SK-N-SH (cell line): ENCODE data around the gene TWF1. TPM values are rescaled to one million over a fixed set of nuclear protein-coding genes. Genes with fewer than 3 reads are reported as not detected.

ENCODE experiments used
- CTCF ChIA-PET: fragments of 300-600, 350-600 bp; formaldehyde crosslinking; extraction: SDS; loops from one replicate; lab custom pipeline; 2021; lab: Yijun Ruan, JAX
- POLR2A ChIA-PET: fragments of 350-600 bp; sonication (Branson Sonifier 250); formaldehyde crosslinking; extraction: SDS; loops from one replicate; lab custom pipeline; 2020; ENCODE audit warnings: antibody characterized with exemption, inconsistent platforms; lab: Yijun Ruan, JAX
- DNase-seq: peaks from one replicate; pipeline ENCODE4 v3.0.0; 2012
- H2AFZ ChIP-seq: fragments of 200-600 bp; sonication (generic); 2 replicates; pipeline ENCODE4 v1.8.1; 2016; ENCODE audit warnings: antibody characterized with exemption, mild to moderate bottlenecking, low read depth
- H3F3A ChIP-seq: fragments of 200-600 bp; sonication (generic); replicated peaks from 2 replicates; pipeline ENCODE3; 2016; ENCODE audit warnings: antibody characterized with exemption, mild to moderate bottlenecking; ENCODE audit not compliant: insufficient read depth
- H3K27ac ChIP-seq, 2 experiments: fragments of 200-500 bp in 1 of 2; fragments of 200-600 bp in 1 of 2; sonication (Bioruptor generic) in 1 of 2; sonication (generic), shearing (Covaris generic) in 1 of 2; 2 replicates each; pipeline versions ENCODE4 v1.5.1 to v1.6.1; 2014 to 2016; ENCODE audit warnings: low read depth in 2 of 2, inconsistent platforms in 1 of 2, low read length in 1 of 2, mild to moderate bottlenecking in 1 of 2, mixed read lengths in 1 of 2
- H3K27me3 ChIP-seq: fragments of 200-600 bp; sonication (generic), shearing (Covaris generic); 2 replicates; pipeline ENCODE4 v1.6.1; 2016; ENCODE audit warnings: mixed run types; ENCODE audit not compliant: insufficient read depth
- H3K36me3 ChIP-seq, 2 experiments: fragments of 200-500 bp in 1 of 2; fragments of 200-600 bp in 1 of 2; sonication (Bioruptor generic) in 1 of 2; sonication (generic) in 1 of 2; replicated peaks in 1 of 2; 2 replicates each; pipeline versions ENCODE3 to v1.5.1; 2014 to 2016; ENCODE audit warnings: low read length in 1 of 2, mild to moderate bottlenecking in 1 of 2; ENCODE audit not compliant: insufficient read depth in 2 of 2, control insufficient read depth in 1 of 2
- H3K4me1 ChIP-seq, 2 experiments: fragments of 200-500 bp in 1 of 2; fragments of 200-600 bp in 1 of 2; sonication (Bioruptor generic) in 1 of 2; sonication (generic), shearing (Covaris generic) in 1 of 2; 2 replicates each; pipeline versions ENCODE4 v1.5.1 to v1.6.1; 2014 to 2016; ENCODE audit warnings: low read depth in 1 of 2, low read length in 1 of 2, mixed run types in 1 of 2; ENCODE audit not compliant: insufficient read depth in 2 of 2, control insufficient read depth in 1 of 2
- H3K4me2 ChIP-seq: fragments of 200-600 bp; sonication (generic), shearing (Covaris generic); 2 replicates; pipeline ENCODE4 v1.6.1; 2017; ENCODE audit warnings: mixed run types
- H3K4me3 ChIP-seq, 2 experiments: fragments of 200-500 bp in 1 of 2; fragments of 200-600 bp in 1 of 2; sonication (Bioruptor generic) in 1 of 2; sonication (generic), shearing (Covaris generic) in 1 of 2; 2 replicates each; pipeline versions ENCODE4 v1.5.1 to v1.8.1; 2014 to 2016; ENCODE audit warnings: low read depth in 2 of 2, inconsistent platforms in 1 of 2, low read length in 1 of 2, mild to moderate bottlenecking in 1 of 2, mixed read lengths in 1 of 2, moderate library complexity in 1 of 2
- H3K79me2 ChIP-seq: fragments of 200-600 bp; sonication (generic); 2 replicates; pipeline ENCODE4 v1.8.1; 2017; ENCODE audit warnings: mild to moderate bottlenecking; ENCODE audit not compliant: insufficient read depth
- H3K9ac ChIP-seq: fragments of 200-600 bp; sonication (generic); 2 replicates; pipeline ENCODE4 v1.6.1; 2017; ENCODE audit warnings: mixed run types
- H3K9me2 ChIP-seq: fragments of 200-600 bp; sonication (generic); 2 replicates; pipeline ENCODE4 v1.6.1; 2017; ENCODE audit warnings: mixed run types
- H3K9me3 ChIP-seq: fragments of 200-600 bp; sonication (generic); 2 replicates; pipeline ENCODE4 v1.6.1; 2017; ENCODE audit warnings: mixed run types, mild to moderate bottlenecking, moderate library complexity
- H4K20me1 ChIP-seq: fragments of 200-600 bp; sonication (generic); 2 replicates; pipeline ENCODE4 v1.6.1; 2017; ENCODE audit warnings: mild to moderate bottlenecking, mixed run types; ENCODE audit not compliant: insufficient read depth
- CHD2 ChIP-seq: fragments of 150-350 bp; IDR thresholded peaks from 2 replicates; pipeline ENCODE4 v1.6.1; 2018; ENCODE audit warnings: low read length; ENCODE audit not compliant: partially characterized antibody
- ELF1 ChIP-seq: IDR thresholded peaks from 2 replicates; pipeline ENCODE4 v1.4.0; 2012
- FOXJ3 ChIP-seq: sonication (generic); formaldehyde crosslinking; IDR thresholded peaks from 2 replicates; pipeline ENCODE4 v1.5.1; 2020; ENCODE audit warnings: mild to moderate bottlenecking, missing genetic modification reagents
- FOXM1 ChIP-seq: IDR thresholded peaks from 2 replicates; pipeline ENCODE4 v1.4.0; 2012; ENCODE audit warnings: low read depth, mild to moderate bottlenecking
- GABPA ChIP-seq: IDR thresholded peaks from 2 replicates; pipeline ENCODE4 v1.4.0; 2012; ENCODE audit warnings: low read depth, mild to moderate bottlenecking
- IRF3 ChIP-seq: fragments of 150-350 bp; IDR thresholded peaks from 2 replicates; pipeline ENCODE4 v1.6.1; 2016; ENCODE audit warnings: mild to moderate bottlenecking, low read depth, low read length
- JUND ChIP-seq: IDR thresholded peaks from 2 replicates; pipeline ENCODE4 v1.4.0; 2012
- RAD21 ChIP-seq: IDR thresholded peaks from 2 replicates; pipeline ENCODE4 v1.6.1; 2012; ENCODE audit warnings: mild to moderate bottlenecking, low read length
- RFX5 ChIP-seq: IDR thresholded peaks from 2 replicates; pipeline ENCODE4 v1.6.1; 2012; ENCODE audit warnings: mild to moderate bottlenecking, improper control_type of control experiment, low read length
- SIN3A ChIP-seq: IDR thresholded peaks from 2 replicates; pipeline ENCODE4 v1.6.1; 2012; ENCODE audit warnings: low read depth, mild to moderate bottlenecking, low read length, moderate library complexity, borderline replicate concordance
- TAF1 ChIP-seq: IDR thresholded peaks from 2 replicates; pipeline ENCODE4 v1.6.1; 2012; ENCODE audit warnings: low read depth, mild to moderate bottlenecking, low read length, moderate library complexity, borderline replicate concordance
- YY1 ChIP-seq: IDR thresholded peaks from 2 replicates; pipeline ENCODE4 v1.4.0; 2012; ENCODE audit warnings: low read depth, mild to moderate bottlenecking
- WGBS: methylation state at CpG from one replicate; pipeline ENCODE4 v1.1.6; 2017; ENCODE audit warnings: low lambda C conversion rate; 5-methylcytosine and 5-hydroxymethylcytosine counted together
- polyA plus RNA-seq, 3 experiments: library from polyadenylated mRNA; depleted of rRNA; stranded (reverse); fragments of >200 nt; gene quantifications; 2 replicates each; pipeline ENCODE4 v1.2.3, GENCODE V29; 2012
- TF ChIP-seq, protein P1 (sequence below): IDR thresholded peaks from 2 replicates; pipeline ENCODE4 v1.4.0; 2012; ENCODE audit warnings: low read depth
- TF ChIP-seq, protein P2 (sequence below): fragments of 200-600 bp; sonication (generic); IDR thresholded peaks from 2 replicates; pipeline ENCODE4 v1.6.1; 2017; ENCODE audit warnings: antibody characterized with exemption, mild to moderate bottlenecking, moderate library complexity

TWF1 gene
- polyA plus RNA-seq, 1 of the 3 experiments (the other 2 are of a cell fraction), result 36.9 TPM

GRCh38 chr12:43836475-43836989, 30.4 kb upstream of the TWF1 start:
- H3K4me1 ChIP-seq, result peaks cover 0 to 9% of the 10 kb centered on the region in 2 experiments; a peak in 2 of 4 replicates
- peak overlapping the region; percentile 98 for H3K4me2 ChIP-seq
- no peaks in the 10 kb centered on the region for H3F3A ChIP-seq
- H3K9ac ChIP-seq, result peak overlapping the region; percentile 78
- H3K9me2 ChIP-seq, result no peaks in the 10 kb centered on the region
- H3K79me2 ChIP-seq, result no peaks in the 10 kb centered on the region
- WGBS, result 3% methylated on average over 8 of the region's 8 CpGs
- DNase-seq, result peak; percentile 19
- no peaks in the 10 kb centered on the region for H3K9me3 ChIP-seq
- H4K20me1 ChIP-seq, result no peaks in the 10 kb centered on the region
- H3K27ac ChIP-seq, result peak overlapping the region; percentile 65 to 84
- TF ChIP-seq YY1 (no peak), CHD2 (no peak), FOXJ3 (no peak), GABPA (no peak), IRF3 (no peak), FOXM1 (no peak)
- TF ChIP-seq, protein P1, sequence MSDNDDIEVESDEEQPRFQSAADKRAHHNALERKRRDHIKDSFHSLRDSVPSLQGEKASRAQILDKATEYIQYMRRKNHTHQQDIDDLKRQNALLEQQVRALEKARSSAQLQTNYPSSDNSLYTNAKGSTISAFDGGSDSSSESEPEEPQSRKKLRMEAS, result no peak
- TF ChIP-seq, all 33 proteins: peak for 0
- ChIA-PET CTCF (interaction anchor here (0.8 to 2.8 kb wide), 3 partner anchors 33 to 77 kb away, joined by 3 to 7 read pairs (median 4); no protein-coding TSS in a partner anchor), POLR2A (interaction anchor here (2.2 kb wide), 1 partner anchor 30 kb away, joined by 16 read pairs; the partner anchor contains the start of gene TWF1)
- peak overlapping the region; percentile 95 for H2AFZ ChIP-seq
- peak overlapping the region; percentile 73 to 80 for H3K4me3 ChIP-seq
- no peaks in the 10 kb centered on the region for H3K27me3 ChIP-seq
- no peaks in the 10 kb centered on the region for H3K36me3 ChIP-seq

GRCh38 chr12:43835656-43836474, 29.7 kb upstream of the TWF1 start, which contains the start of gene TMEM117:
Gene TMEM117 (plus strand): TSS chr12:43836081.
- H3K4me1 ChIP-seq, result peaks cover 0 to 9% of the 10 kb centered on the region in 2 experiments; a peak in 2 of 4 replicates
- H3K9me3 ChIP-seq, result no peaks in the 10 kb centered on the region
- POLR2A ChIA-PET, result interaction anchor here (2.2 kb wide), 1 partner anchor 29 kb away, joined by 16 read pairs; the partner anchor contains the start of gene TWF1
- TF ChIP-seq SIN3A (peak; percentile 37; the same call in 1 of the 2 replicates), JUND (no peak), RAD21 (no peak), ELF1 (peak; percentile 60), RFX5 (no peak), TAF1 (peak; percentile 20; the same call in 1 of the 2 replicates), CHD2 (peak; percentile 60)
- TF ChIP-seq, protein P2, sequence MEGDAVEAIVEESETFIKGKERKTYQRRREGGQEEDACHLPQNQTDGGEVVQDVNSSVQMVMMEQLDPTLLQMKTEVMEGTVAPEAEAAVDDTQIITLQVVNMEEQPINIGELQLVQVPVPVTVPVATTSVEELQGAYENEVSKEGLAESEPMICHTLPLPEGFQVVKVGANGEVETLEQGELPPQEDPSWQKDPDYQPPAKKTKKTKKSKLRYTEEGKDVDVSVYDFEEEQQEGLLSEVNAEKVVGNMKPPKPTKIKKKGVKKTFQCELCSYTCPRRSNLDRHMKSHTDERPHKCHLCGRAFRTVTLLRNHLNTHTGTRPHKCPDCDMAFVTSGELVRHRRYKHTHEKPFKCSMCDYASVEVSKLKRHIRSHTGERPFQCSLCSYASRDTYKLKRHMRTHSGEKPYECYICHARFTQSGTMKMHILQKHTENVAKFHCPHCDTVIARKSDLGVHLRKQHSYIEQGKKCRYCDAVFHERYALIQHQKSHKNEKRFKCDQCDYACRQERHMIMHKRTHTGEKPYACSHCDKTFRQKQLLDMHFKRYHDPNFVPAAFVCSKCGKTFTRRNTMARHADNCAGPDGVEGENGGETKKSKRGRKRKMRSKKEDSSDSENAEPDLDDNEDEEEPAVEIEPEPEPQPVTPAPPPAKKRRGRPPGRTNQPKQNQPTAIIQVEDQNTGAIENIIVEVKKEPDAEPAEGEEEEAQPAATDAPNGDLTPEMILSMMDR, result no peak
- TF ChIP-seq, protein P1, result peak; percentile 44; the same call in 1 of the 2 replicates
- no peaks in the 10 kb centered on the region for H3K9me2 ChIP-seq
- H3K79me2 ChIP-seq, result no peaks in the 10 kb centered on the region
- peak within 1 kb of the TSS; percentile 95 for H2AFZ ChIP-seq
- peak; percentile 86 for DNase-seq
- H3K9ac ChIP-seq, result peak within 1 kb of the TSS; percentile 78
- H3F3A ChIP-seq, result no peaks in the 10 kb centered on the region
- WGBS, result 0% methylated on average over 22 of the region's 103 CpGs
- H3K27ac ChIP-seq, result peak within 1 kb of the TSS; percentile 65 to 84
- CTCF ChIA-PET, result interaction anchor here (0.8 to 2.8 kb wide), 5 partner anchors 31 to 76 kb away, joined by 3 to 7 read pairs (median 4); no protein-coding TSS in a partner anchor
- H3K27me3 ChIP-seq, result no peaks in the 10 kb centered on the region
- peak within 1 kb of the TSS; percentile 73 to 80 for H3K4me3 ChIP-seq
- H4K20me1 ChIP-seq, result no peaks in the 10 kb centered on the region
- no peaks in the 10 kb centered on the region for H3K36me3 ChIP-seq
- peak within 1 kb of the TSS; percentile 98 for H3K4me2 ChIP-seq
